SIG-M5 treated with dmso at 0.1 percent for 504 hours (cell line): ENCODE results near the gene RNF34.
"Not testable (repeated sequence)": the region's sequence is repeated elsewhere in the genome, so short reads cannot be mapped to it uniquely, and the experiment has no call there.

Experiments
- DNase-seq: peaks from one replicate; lab custom pipeline; 2025; ENCODE audit not compliant: unreplicated experiment; lab: John Stamatoyannopoulos, UW

Gene RNF34, protein sequence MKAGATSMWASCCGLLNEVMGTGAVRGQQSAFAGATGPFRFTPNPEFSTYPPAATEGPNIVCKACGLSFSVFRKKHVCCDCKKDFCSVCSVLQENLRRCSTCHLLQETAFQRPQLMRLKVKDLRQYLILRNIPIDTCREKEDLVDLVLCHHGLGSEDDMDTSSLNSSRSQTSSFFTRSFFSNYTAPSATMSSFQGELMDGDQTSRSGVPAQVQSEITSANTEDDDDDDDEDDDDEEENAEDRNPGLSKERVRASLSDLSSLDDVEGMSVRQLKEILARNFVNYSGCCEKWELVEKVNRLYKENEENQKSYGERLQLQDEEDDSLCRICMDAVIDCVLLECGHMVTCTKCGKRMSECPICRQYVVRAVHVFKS

DNA sequence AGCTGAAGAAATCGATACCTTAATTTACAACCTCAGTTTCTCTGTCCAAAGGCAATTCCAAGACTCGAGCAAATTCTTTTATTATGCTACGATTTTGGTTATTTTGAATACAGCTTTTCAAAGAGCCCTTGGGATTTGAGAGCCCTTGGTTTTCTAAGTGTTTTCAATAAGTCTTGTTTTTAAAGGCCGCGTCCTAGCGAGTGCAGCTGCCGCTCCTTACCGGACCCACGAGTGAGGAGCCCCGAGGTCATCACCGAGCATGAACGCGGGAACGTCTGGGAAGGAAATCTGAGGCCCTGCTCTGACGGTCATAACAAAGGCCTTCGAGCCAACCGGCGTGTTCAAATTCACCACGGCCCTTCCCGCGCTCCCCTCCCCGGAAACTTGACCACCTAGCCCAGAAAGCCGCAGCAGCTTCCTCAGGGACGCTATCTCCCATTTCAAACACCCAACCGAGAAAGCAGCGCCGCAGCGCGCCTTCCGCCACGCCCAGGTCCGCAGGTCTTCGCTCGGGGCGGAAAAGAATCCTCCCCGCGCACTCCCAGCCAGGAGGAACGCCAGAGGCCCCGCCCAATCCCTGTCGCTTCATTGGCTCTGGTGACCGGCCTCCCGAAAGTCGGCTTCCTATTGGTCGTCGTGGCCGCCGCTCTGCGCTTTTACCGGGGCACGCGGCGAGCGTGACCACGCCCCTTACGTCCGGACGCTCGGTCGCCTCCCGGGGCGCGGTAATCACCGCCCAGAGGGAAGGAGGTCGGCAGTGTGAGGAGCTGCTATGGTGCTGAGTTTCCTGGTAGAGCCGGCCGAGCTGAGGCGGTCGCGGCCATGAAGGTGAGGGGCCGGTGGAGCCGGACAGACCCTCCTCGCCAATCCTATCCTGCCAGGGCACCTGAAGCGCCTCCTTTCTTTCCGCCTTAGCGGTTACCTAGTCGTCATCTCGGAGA is at the start of gene RNF34:
Gene RNF34 (plus strand): TSS at position 728 of the 941 bp plus-strand sequence. CDS start 95 bp downstream, at position 823.
- DNase-seq: peak; percentile 99

DNA sequence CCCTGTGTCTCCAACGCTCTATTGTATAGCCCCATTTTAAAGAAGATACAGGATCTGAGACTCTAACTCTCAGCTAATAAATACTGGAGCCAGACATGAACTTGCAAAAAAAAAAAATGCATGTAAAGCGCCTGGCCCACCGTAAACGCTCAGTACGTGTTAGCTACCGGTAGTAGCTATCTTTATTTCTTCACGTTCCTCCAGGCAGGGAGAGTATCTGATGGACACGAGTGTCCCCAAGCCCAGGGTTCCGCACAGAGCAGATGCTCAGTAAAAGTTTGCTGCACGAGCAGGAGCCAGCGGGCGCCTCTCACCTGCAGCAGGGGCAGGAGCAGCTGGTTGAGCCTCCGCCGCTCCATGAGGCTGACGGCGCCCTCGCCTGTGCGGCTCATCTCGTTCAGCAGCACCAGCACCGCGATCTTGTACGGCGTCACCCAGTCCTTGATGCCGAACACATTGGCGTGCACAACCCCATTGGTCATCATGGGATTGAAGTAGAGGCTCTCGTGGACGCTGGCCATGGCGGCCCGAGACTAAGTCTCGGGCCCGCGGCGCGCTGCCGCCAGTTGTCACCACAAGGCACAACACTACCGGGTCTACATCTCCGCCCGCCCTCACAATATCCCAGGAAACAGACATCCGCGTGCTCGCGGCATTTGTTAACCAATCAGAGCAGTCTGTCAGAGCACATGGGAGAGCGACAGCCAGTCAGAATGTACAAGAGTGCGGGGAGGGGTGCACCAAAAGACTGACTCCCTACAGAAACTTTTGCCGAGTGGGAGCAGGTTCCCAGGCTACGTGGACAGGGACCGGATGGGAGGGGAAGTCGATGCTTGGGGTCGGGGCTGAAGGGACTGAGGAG is 47.9 kb upstream of the RNF34 start, which contains the start of gene ANAPC5:
Gene ANAPC5 (minus strand): TSS at position 592 of the 862 bp plus-strand sequence. CDS start 71 bp downstream, at position 521.
- DNase-seq: peak; percentile 100

DNA sequence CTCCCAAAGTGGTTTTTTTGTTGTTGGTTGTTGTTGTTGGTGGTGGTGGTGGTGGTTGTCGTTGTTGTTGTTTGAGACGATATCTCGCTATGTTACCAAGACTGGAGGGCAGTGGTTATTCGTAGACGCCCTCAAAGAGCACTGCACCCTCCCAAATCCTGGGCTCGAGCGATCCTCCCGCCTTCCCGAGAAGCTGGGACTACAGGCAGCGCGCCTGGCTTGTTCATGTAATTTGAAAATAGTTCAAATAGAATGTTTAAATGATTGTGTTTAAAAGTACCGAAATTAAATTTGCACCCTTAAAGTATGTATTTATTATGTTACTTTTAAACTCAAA is 47.3 kb upstream of the RNF34 start:
- DNase-seq: no peak

DNA sequence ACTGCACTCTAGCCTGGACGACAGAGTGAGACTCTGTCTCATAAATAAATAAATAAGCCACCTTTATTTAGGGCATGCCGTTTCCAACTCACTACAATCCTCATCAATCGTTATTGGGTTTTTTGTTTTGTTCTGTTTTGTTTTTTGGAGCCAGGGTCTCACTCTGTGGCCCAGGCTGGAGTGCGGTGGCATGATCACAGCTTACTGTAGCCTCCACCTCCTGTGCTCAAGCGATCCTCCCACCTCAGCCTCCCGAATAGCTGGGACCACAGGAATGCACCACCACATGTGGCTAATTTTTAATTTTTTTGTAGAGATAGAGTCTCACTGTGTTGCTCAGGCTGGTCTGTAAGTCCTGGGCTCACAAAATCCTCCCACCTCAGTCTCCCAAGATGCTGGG is 44.1 kb upstream of the RNF34 start:
- DNase-seq: no peak

DNA sequence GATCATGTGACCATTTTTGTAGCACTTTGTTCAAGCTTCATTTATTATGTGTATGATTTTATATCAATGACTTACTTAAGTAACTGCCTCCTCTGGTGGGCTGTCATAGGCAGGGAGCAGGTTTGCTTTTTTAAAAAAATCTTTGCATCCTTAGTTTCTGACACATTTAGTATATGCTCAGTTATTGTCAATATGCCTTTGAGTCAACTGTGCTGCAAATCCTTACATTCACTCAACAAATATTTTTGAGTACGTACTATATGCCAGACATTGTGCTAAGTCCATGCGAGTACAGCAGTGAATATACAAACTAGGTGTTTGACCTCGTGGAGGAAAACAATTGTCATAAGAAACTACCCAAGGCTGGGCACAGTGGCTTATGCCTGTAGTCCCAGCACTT is 43.3 kb upstream of the RNF34 start:
- no peak for DNase-seq

DNA sequence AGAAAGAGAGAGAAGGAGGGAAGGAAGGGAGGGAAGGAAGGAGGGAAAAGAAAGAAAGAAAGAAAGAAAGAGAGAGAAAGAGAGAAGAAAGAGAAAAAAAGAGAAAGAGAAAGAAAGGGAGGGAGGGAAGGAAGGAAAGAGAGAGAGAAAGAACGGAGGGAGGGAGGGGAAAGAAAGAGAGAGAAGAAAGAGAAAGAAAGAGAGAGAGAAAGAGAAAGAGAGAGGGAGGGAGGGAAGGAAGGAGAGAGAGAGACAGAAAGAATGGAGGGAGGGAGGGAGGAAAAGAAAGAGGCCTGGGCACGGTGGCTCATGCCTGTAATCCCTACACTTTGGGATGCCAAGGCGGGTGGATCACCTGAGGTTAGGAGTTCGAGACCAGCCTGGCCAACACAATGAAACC is 42.6 kb upstream of the RNF34 start:
- no peak for DNase-seq

DNA sequence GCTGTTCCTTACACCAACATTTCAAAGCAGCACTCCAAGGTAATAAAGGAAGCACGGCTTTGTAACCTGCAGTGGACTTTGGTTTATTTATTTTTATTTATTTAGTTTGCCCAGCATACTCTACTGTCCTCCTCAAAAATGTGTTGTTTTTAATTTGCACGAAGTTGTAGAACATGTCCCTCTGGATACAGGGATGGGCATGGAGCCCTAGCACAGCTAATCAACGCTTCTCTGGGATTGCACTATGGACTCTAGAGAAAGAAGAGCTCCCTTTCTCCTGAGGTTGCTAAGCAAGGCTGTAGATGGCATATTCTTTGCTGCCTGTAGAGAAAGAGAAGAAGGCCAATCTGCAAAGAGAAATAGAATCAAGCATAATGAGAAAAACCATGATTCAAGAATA is 41.8 kb upstream of the RNF34 start:
- no peak for DNase-seq

DNA sequence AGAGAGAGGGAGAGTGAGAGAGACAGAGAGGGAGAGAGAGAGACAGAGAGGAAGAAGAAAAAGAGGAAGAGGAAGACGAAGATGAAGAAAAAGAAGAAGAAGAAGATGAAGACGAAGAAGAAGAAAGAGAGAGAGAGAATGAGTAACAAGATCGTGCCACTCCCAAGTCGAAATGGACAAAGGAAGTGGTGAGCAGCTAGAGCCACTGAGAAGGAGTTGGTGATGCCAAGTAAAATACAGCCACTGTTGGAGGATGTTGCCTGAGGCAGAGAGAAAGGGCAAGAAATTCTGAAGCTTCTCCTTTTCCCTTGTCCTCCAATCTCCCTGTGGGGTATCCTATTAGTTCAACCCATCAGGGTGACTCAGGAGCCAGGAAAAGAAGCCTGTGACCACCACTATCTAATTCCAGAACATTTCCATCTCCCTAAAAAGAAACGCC is 35.2 kb upstream of the RNF34 start:
- DNase-seq: peak; percentile 30

DNA sequence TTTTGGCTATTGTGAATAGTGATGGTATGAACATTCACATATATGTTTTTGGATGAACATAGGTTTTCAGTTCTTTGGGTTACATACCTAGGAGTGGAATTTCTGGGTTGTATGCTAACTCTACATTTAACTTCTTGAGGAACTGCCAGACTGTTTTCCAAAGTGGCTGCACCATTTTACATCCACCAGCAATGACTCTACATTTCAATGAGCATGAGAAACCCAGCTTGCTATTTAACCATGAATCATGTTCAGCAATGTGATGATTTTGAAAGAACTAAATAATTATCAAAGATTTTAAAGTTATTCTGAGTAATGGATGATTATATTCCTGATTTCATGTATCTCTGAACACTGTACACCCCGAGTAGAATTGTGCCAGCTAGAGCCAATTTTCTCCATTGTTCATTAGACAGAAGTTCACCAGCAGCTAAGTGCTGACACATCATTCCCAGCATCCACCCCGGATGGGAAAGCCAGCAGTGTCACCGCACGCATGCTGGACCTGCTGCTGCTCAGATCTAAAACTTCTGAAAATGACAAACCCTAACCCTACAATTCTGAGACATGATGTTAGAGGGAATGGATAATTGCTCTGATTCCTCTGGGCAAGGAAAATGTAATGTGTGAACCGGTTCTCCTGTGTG is 34.4 kb upstream of the RNF34 start:
- no peak for DNase-seq

DNA sequence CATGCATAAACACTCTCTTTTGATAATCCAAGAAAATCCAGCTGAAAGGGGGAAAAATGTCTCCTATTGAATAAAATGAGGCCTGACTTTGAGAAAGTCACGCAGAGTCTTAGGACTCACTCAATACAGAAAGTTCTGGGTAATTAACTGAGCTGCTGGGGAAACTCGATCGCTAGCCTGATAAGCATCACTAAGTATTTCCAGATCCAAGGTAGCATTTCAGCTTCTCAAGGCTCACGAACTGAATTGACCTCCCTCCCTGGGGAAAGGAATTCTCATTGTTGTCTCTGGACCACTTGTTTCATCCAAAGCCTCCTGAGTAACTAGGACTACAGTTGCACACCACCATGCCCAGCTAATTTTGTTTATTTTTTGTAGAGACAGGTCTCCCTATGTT is 33.9 kb upstream of the RNF34 start:
- DNase-seq: no peak

DNA sequence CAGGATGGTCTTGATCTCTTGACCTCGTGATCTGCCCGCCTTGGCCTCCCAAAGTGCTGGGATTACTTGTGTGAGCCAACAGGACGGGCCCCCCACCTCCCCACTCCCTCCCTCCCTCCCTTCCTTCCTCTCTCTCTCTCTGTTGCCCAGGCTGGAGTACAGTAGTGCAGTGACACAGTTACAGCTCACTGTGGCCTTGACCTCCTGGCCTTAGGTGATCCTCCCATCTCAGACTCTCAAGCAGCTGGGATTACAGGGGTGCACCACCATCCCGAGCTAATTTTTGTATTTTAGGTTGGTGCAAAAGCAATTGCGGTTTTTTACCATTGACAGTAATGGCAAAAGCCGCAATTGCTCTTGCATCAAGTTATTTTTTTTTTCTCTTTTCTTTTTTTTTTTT is 28.5 kb upstream of the RNF34 start:
- no peak for DNase-seq

DNA sequence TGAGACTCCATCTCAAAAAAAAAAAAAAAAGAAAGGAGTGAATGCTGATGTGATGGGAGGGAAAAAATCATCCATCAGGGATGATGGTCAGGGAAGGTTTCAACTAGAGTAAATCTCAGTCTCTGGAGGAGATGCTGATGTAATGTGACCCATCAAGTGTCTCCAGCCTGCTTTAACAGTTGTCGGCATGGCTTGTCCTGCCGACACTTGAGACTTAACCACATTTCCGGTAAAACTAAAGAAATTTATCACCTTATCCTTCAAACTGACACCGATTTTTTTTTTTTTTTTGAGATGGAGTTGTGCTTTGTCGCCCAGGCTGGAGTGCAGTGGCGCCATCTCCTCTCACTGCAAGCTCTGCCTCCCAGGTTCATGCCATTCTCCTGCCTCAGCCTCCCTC is 26.2 kb upstream of the RNF34 start:
- no peak for DNase-seq

DNA sequence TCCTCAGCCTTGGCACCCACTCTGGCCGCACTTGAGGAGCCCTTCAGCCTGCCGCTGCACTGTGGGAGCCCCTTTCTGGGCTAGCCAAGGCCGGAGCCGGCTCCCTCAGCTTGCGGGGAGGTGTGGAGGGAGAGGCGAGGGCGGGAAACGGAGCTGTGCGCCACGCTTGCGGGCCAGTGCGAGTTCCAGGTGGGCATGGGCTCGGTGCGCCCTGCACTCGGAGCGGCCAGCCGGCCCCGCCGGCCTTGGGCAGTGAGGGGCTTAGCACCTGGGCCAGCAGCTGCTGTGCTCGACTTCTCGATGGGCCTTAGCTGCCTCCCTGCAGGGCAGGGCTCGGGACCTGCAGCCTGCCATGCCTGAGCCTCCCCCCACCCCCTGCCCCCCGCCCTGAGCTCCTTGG is 25.6 kb upstream of the RNF34 start:
- DNase-seq: not testable (repeated sequence)

DNA sequence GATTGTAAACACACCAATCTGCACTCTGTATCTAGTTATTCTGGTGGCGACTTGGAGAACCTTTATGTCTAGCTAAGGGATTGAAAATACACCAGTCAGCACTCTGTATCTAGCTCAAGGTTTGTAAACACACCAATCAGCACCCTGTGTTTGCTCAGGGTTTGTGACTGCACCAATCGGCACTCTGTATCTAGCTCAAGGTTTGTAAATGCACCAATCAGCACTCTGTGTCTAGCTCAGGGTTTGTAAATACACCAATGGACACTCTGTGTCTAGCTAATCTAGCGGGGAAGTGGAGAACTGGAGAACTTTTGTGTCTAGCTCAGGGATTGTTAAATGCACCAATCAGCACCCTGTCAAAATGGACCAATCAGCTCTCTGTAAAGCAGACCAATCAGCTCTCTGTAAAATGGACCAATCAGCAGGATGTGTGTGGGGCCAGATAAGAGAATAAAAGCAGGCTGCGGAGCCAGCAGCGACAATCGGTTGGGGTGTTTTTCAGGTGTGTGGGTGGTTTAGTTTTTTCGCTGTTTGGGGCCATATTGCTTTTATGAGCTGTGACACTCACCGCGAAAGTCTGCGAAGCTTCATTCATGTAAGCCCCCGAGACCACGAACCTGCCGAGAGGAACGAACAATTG is 24.9 kb upstream of the RNF34 start:
- DNase-seq: not testable (repeated sequence)

DNA sequence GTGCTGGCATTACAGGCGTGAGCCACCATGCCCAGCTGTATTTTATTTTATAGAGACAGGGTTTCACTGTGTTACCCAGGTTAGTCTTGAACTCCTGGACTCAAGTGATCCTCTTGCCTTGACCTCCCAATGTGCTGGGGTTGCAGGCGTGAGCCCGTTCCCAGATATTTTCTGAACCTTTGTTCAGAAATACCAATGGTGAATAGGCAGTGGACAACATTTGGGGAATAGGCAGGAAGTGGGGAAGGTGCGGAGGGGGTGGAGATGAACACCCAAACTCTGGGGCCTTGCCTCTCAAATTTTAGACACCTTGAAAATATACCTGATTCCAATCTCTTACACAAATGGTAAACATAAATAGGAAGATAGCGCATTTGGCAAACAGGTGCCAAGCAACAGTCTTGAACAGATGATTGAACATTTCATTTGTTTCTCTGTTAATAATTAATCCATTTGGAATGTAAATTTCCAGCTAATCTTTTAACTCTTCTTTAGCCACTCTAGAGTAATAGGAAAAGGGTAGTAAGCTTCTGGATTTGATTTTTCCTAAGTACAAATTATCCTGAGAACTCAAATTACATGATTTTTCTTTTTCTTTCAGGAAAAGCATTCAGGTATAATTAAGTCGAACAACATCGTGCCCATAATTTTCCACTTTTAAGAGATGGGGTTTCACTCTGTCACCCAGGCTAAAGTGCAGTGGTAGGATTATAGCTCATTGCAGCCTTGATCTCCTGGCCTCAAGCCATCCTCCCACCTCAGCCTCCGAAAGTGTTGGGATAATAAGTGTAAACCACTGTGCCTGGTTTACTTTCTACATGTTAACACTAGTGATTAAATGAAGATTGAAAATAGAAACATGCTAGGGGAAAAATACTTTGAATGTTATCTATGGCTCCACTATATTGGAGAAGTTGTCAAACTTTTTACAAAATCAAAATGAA is 22.9 kb upstream of the RNF34 start:
- no peak for DNase-seq

DNA sequence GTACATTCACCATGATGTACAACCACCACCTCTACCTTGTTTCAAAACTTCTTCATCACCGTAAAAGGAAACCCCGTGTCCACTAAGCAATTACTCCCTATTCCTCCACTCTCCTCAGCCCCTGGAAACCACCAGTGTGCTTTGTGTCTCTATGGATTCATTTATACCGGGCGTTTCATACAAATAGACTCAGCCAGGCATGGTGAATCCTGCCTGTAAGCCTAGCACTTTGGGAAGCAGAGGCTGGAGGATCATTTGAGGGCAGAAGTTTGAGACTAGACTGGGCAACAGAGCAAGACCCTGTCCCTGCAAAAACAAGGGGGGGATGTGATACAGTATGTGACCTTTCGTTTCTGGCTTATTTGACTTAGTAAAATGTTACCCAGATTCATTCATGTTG is 21.2 kb upstream of the RNF34 start:
- no peak for DNase-seq

DNA sequence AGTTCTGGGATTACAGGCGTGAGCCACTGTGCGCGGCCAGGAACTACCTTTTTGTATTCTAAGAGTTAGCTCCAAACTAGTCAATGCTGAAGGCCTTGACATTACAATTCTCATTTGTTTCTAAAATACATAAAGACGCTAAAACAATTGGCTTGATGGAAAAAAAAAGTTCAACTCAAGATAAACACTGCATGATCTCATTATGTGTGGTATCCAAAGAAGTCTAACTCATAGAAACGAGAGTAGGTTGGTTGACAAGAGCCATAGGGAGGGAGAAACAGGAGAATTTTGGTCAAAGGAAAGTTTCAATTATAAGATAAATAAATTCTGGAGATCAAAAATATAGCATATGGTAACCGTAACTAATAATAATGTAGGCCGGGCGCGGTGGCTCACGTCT is 20.0 kb upstream of the RNF34 start:
- no peak for DNase-seq

DNA sequence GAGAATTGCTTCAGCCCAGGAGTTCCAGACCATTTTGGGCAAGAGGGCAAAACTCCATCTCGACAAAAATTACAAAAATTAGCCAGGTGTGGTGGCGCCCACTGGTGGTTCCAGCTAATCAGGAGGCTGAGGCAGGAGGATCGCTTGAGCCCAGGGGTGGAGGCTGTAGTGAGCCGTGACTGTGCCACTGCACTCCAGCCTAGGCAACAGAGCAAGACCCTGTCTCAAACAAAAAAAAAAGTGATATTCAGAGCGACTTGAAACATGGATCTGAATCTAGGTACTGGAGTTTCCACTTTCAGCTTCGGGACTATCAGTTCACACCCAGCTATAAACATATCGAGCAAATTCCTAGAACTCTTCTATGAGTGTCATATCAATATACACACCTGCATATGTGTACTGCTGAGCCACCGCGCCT is 16.3 kb upstream of the RNF34 start:
- no peak for DNase-seq

DNA sequence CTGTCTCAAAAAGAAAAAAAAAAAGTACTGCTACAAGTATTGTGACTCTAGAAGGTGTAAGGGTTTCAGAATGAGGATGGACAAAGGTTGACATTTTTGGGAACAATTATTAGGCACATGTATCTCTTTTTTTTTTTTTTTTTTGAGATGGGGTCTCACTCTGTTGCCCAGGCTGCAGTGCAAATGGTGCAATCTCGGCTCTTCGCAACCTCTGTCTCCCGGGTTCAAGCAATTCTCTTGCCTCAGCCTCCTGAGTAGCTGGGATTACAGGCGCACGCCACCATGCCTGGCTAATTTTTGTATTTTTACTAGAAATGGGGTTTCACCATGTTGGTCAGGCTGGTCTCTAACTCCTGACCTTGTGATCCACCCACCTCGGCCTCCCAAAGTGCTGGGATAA is 15.0 kb upstream of the RNF34 start:
- not testable (repeated sequence) for DNase-seq
